ENCODE measurements around the gene TRAPPC13. TPM values are rescaled to one million over a fixed set of nuclear protein-coding genes. Genes with fewer than 3 reads are reported as not detected.
"Not testable (repeated sequence)": the region's sequence is repeated elsewhere in the genome, so short reads cannot be mapped to it uniquely, and the experiment has no call there.

Gene TRAPPC13
- 33.4 and 36.3 TPM in 2 replicates for total RNA-seq (2014; rRNA removed)
- polyA plus RNA-seq (2012), result 9.5 TPM

- DNase-seq (ENCODE audit: low read depth), result peak; percentile 85
Observed at GRCh38 chr5:65624571-65625555, at the start of gene TRAPPC13, which contains the start of gene SHLD3. TSS of gene TRAPPC13 (plus strand) at chr5:65625027. CDS start at chr5:65625061, 34 bp downstream. TSS of gene SHLD3 (plus strand) at chr5:65625027. CDS start at chr5:65629588, 4,561 bp downstream.

- DNase-seq (ENCODE audit: low read depth), result no peak
Observed at GRCh38 chr5:65577141-65577540, 47.7 kb upstream of the TRAPPC13 start.

- peak; percentile 0 for DNase-seq (ENCODE audit: low read depth)
Observed at GRCh38 chr5:65588694-65589093, 36.1 kb upstream of the TRAPPC13 start.

GRCh38 chr5:65601761-65602160, 23.1 kb upstream of the TRAPPC13 start:
- not testable (repeated sequence) for DNase-seq (ENCODE audit: low read depth)

- no peak for DNase-seq (ENCODE audit: low read depth)
Observed at GRCh38 chr5:65611524-65611923, 13.3 kb upstream of the TRAPPC13 start.

GRCh38 chr5:65612298-65612907, 12.4 kb upstream of the TRAPPC13 start:
- no peak for DNase-seq (ENCODE audit: low read depth)

GRCh38 chr5:65620021-65620420, 4.8 kb upstream of the TRAPPC13 start:
- no peak for DNase-seq (ENCODE audit: low read depth)

GRCh38 chr5:65621961-65622360, 2.9 kb upstream of the TRAPPC13 start:
- not testable (repeated sequence) for DNase-seq (ENCODE audit: low read depth)

GRCh38 chr5:65623482-65623881, 1.3 kb upstream of the TRAPPC13 start:
- no peak for DNase-seq (ENCODE audit: low read depth)

GRCh38 chr5:65624025-65624570, 729 bp upstream of the TRAPPC13 start, which contains the start of gene TRIM23:
TSS of gene TRIM23 (minus strand) at chr5:65624333. CDS start at chr5:65624274, 59 bp downstream.
- DNase-seq (ENCODE audit: low read depth), result peak; percentile 91

GRCh38 chr5:65625743-65626142, 916 bp downstream of the TRAPPC13 start:
- DNase-seq (ENCODE audit: low read depth), result peak; percentile 2

GRCh38 chr5:65630981-65631380, 6.2 kb downstream of the TRAPPC13 start:
- DNase-seq (ENCODE audit: low read depth), result no peak

- DNase-seq (ENCODE audit: low read depth), result no peak
Observed at GRCh38 chr5:65640240-65640639, 15.4 kb downstream of the TRAPPC13 start.

GRCh38 chr5:65646938-65647337, 22.1 kb downstream of the TRAPPC13 start:
- DNase-seq (ENCODE audit: low read depth), result no peak

GRCh38 chr5:65647941-65648340, 23.1 kb downstream of the TRAPPC13 start:
- DNase-seq (ENCODE audit: low read depth), result no peak

- DNase-seq (ENCODE audit: low read depth), result no peak
Observed at GRCh38 chr5:65651144-65651543, 26.3 kb downstream of the TRAPPC13 start.

- DNase-seq (ENCODE audit: low read depth), result no peak
Observed at GRCh38 chr5:65654713-65655112, 29.9 kb downstream of the TRAPPC13 start.

GRCh38 chr5:65663804-65664521, 39.1 kb downstream of the TRAPPC13 start:
- DNase-seq (ENCODE audit: low read depth), result peak; percentile 32

- DNase-seq (ENCODE audit: low read depth), result no peak
Observed at GRCh38 chr5:65668696-65669095, 43.9 kb downstream of the TRAPPC13 start.

- peak; percentile 18 for DNase-seq (ENCODE audit: low read depth)
Observed at GRCh38 chr5:65672796-65673195, 48.0 kb downstream of the TRAPPC13 start.

- peak; percentile 65 for DNase-seq (ENCODE audit: low read depth)
Observed at GRCh38 chr5:65674749-65675148, 49.9 kb downstream of the TRAPPC13 start.
